HG03066 (cell line): ENCODE data around the gene ZNF532.

Source experiments
- ATAC-seq: cut with Tn5 transposase; IDR thresholded peaks from one replicate; pipeline ENCODE4 v1.9.1; 2021; ENCODE audit warnings: low read depth; ENCODE audit not compliant: unreplicated experiment

The ZNF532 gene

DNA sequence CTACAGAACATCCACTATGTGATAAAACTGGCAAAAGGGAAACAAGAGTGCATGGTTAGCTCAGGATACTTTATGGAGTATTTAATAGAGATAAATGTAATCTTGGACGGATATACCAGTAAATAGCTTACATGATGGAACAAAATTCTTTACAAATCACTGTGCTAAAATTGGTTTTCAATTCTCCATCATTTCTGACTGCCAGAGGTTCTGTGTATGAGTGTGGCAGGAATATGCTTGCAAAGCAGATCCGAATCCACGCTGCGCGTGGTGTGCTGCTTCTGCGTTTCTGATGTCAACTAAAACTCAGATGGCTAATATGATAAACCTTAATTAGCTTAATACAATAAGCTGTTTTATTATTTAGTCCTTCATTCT lies 2.1 kb downstream of the ZNF532 start:
- no peak for ATAC-seq

DNA sequence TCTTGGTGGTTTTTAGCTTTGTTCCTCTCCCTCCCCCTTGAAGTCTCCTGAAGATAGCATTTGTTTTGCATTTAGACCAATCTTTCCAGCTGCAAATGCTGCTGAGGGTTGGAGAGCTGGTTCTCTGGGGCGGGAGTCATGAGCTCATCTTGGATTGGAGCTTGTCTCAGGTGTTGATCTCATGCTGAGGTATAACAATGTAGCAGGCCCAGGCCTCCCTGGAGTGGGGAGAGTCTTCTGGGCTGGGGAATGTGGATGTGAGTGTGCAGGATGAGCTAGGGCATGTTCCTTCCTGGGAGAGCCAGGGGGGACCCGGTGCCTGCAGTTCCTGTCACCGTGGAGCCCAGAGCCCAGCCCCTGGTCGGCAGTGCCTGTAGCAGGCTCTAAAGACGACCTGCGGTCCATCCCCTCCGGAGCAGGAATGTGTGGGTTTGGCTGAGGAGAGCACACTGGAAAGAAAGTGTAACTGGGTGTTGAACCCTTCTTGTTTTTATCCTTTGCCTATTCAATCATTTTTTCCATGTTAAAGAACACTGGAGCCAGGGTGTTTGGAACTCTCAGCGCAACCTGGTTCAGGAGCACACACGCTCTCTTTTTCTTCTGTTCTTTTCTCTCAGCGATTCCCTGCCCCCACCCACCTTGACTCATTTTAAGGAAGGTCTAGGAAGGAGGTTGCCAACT lies 2.7 kb downstream of the ZNF532 start:
- no peak for ATAC-seq

DNA sequence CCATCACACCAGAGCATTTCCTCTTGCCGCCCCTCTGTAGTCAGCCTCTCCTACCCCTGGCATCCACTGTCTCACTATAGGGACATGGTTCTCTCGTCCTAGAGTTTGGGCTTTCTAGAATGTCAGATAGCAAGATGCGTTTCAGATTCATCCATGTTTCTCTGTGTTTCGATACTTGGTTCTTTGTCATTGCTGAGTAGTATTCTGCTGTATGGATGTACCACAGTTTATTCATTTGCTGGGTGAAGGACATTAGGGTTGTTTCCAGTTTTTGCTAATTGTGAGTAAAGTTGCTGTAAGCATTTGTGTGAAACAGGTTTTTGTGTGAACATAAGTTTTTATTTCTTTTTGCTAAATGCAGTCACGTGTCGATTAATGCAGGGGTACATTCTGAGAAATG lies 3.8 kb downstream of the ZNF532 start:
- no peak for ATAC-seq

DNA sequence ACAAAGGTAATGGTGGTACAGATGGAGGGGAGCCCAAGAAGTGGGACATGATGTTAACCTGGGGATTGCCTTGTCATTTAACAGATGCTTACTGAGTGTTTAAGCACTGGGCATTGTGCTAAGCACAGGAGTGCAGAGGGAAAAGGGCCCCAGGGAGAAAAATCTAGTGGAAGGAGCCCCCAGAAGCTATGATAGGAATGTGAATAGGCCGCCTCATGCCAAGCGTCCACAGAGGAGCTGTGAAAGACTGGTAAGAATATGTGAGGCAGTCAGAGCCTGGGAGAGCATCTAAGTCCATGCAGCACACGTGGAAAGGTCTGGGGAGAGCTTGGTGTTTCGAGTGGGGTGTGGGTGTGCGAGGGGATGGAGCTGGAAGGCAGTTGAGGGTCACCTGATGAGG lies 5.5 kb downstream of the ZNF532 start:
- no peak for ATAC-seq

DNA sequence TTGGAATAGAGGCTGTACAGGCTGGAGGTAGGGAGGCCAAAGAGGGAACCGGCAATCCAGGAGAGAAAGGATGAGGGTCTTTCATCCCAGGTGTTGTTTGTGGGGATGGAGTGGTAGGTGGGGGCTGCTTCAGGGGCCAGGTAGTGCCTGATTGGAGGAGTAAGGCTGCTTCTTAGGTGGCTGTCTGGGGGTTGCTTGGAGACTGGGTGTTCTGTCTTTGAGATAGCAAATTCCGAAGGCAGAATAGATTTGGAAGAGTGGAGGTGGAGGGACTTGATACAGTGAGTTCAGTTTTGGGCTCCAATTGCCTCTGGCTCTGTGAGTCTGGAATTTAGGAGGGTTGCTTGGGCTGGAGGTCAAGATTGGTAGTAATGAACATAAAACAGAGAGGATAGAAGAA lies 5.9 kb downstream of the ZNF532 start:
- ATAC-seq = no peak

DNA sequence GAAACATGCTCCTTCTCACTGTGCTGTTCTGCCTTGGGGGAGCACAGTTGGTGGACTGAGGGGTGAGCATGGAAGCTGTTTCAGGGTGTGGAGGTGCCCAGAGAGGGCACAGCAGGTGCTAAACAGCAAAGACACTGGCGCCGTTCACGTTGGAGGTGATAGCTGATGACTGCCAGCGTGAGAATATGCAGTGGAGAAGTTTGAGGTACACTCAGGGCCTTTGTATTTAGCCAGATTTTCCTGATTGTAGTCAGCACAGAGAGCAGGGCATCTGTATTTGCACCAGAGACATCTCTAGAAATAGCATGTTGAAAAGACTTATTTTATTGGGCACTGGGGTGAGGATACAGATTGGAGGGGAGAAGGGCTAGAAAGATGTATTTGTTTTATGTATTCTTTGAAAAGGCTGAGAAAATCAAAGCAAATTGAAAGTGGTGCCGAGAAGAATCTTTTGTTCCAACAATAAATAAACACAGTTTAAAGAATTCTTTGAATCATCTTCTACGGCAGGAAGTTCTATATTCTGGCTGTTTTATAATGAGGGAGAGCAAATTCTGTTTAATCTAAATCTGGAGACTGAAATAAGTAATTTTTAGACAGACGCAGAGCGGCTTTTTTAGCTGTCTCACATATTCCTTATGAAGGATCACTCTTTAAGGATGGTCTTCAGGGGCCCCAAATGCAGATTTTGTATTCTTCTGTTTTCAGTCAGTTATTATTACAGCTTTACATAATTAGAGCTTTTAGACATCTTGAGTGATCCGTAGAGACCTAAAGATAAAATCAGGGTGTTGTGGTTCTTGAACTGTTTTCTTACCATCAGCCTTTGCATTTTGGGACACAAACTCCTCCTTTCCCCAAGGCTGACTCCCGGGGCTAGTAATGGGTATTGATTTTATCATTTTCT lies 7.1 kb downstream of the ZNF532 start:
- ATAC-seq = no peak

DNA sequence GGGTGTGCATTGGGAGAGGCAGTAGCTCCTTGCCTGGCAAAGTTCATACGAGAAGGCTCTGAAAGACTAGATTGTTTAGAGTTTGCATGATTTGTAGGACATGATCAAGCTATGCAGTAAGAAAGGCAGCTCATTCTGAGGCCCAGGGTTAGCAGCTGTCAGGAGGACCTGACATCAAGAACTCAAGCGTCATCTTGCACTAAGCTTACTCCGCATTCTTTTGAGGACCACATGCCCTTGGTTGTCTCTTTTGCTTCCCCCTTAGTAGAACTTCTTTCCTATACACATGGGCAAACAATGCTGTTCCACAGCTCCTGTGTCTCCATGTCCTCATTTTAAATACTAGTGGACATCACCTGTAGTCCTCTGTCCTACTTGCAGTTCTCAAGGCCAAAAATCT lies 14.0 kb downstream of the ZNF532 start:
- no peak for ATAC-seq

DNA sequence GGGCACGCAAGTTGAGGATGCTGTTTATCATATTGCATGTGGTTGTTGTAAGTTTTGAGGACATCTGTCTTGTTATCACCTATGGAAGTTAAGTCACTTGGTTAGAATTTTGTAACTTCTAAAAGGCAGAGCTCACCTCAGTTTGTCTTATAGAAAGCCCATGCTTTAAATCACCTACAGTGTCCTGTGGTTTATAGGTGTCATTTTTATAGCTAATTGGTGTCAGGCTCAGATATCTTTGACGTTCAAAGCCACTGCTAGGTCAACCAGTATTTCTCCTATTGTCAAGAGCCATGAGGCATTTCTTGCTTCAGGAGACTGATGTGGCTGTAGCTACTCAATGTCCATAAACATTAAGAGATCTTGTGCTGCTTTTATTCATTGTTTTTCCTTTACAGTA lies 16.8 kb downstream of the ZNF532 start:
- no peak for ATAC-seq

DNA sequence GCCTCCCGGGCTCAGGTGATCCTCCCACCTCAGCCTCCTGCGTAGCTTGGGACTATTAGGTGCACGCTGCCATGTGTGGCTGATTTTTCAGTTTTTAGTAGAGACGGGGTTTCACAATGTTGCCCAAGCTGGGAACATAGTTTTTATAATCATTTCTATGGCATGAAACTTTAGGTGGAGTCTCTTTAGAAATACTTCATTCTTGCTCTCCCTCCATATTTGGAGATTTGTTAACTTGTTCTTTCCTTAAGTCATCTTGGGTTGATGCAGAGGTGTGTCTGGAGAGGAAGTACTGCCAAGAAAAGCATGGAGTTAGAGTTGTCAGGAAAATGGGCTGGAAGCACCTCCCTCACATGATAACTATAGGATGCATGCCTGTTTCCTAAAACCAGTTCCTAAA lies 17.4 kb downstream of the ZNF532 start:
- ATAC-seq = no peak

DNA sequence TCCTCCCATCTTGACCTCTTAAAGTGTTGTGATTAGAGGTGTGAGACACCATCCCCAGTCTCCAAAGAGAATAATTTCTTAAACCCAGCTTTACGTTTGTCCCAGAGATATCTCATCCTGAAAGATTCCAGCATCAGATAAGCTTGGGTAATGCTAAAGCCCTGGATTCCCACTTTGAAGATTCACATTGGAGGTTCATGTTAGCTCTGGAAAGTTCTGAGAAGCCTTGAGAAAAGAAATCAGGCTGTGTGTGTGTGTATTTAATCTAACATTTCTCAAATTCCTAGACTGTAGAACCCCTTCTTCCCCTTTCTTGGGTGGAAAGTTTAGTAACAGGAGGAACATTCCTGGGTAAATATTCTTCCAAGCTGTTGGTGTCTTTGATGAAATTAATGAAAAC lies 18.0 kb downstream of the ZNF532 start:
- no peak for ATAC-seq

DNA sequence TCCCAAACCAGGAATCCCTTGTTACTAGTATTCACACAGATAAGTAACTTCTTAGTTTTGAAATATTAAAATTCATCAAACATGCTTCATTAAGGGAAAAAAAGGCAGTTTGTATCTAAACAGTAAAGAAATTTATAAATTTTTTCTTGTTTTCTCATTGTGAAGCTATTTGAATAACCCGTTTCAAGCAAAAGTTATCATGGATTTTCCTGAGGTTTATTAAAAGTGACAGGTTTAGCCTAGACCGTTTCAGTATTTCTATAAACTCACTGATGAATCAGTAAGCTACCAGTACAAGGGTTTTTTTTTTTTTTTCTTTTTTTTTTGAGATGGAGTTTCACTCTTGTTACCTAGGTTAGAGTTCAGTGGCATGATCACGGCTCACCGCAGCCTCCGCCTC lies 20.0 kb downstream of the ZNF532 start:
- ATAC-seq = no peak

DNA sequence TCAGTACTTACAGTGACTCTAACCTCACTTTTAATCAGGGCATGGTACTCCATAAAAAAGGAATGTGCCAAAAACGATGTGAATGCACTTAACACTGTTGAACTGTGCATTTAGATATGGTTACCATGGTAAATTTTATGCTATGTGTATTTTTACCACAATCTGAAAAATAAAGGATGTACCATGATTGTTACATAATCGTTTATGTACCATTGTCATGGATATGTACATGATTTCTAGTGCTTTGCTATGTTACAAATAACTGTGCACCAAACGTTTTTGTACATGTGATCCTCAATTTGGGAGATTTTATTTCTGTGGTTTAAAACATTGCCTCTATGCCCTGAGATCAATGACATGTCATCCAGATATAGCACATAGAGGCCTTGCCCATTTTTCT lies 21.8 kb downstream of the ZNF532 start:
- no peak for ATAC-seq

DNA sequence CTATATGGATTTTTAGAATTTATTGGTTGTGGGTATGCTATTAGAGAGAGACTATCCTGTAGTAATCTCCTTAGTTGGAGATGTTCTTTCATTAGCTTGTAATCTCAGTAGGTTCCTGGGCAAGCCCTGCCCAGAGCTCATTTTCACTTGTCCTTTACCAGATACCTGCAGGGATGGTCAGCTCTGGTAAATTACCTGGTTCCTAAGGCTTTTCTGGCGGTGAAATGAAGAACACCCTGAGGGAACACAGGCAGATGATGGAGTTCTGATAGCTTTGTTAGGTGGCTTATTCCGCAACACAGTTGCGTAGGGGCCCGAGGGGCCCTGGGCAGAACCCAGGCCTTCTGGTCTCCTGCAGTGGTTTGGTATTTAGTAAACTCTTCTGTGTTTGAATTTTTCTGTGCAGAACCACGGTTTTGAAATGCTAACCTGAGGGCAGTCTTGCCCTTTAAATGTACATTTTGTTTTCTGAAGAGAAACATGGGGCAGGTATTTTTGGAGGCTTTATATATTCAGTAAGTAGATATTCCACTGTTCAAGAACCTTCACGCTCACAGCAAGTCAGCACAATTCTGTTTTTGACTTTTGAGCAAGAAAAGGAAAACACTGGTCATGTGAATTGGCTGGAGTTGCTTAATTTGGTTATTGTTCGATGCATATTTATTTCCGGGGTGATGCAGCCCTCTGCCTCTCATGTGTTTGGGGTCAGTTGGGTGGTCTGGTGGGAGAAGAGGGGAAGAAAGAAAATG lies 22.4 kb downstream of the ZNF532 start:
- peak; percentile 33 for ATAC-seq

DNA sequence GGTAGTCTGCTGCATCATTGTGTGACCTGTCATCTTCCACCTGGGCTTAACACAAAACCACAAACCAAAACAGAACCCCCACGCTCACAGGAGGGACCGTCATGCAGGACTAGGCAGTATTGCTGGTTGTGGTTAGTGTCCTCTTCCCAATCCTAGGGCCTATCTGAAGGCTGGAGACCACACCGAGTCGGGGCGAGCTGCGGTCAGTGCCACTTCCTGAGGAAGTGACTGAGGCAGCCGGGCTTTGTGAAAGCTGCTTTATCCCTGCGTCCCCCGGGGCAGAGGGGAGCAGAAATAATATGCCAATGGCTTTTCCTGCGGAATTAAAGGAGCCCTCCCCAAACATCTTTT lies 22.9 kb downstream of the ZNF532 start:
- peak; percentile 68 for ATAC-seq

DNA sequence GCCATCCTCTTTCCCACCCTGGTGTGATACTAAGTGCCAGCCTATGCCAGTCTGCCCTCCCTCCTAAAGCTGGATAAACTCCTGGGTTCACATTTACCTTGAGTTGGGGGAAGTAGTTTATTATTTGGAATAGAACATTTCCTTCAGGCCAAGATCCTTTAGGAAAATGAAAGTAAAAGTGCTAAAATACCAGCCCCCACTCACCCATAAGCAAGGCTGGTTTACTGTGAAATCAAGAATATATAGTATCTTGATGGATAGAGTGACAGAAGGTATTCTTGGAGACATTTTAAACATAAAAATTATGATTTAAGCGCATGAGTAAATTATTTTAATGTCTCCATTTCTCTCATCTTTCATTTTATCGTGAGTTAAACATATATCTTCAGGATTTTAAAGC lies 27.1 kb downstream of the ZNF532 start:
- no peak for ATAC-seq

DNA sequence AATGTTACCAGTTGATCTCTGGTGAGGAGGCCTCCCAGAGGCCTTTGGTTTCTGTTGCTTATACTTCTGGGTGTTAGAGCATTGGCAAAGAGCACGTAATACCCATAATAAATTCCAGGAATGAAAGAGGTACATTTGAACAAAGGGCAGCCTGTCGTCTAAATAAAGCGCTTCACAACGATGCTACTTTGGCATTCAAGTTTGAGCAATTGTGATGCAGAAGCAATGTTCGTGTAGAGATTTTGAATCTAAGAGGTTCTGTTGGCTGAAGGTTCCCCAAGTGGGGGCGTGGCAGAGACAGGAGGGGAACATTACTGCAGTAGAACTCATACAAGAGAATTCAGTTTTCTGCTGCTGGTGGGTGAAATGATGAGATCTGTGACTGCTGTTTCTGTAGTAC lies 27.8 kb downstream of the ZNF532 start:
- no peak for ATAC-seq

DNA sequence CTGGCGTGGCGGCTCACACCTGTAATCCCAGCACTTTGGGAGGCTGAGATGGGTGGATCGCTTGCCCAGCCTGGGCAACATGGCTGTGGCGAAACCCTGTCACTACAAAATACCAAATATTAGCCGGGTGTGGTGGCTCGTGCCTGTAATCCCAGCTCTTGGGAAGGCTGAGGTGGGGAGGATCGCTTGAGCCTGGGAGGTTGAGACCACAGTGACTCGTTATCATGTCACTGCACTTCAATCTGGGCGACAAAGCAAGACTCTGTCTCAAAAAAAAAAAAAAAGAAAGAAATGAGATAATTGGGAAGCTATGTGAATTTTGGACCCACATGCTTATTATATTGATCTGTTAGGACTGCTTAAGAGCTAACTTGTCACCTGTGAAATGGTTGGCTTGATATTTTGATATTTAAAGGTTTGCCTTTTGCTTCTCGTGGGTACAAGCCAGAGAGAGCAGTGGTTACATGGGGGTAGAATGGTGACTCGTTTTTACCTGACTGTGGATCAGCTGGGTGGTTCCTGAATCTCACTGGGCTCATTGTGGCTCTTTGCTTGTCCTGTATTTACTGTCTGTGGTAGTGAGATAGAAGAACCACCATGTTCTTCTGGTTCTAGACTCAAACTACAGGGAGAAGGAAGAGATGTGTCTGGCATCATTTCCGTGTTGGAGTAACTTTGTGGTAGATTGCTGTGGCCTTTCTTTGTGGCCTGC lies 28.9 kb downstream of the ZNF532 start:
- ATAC-seq = no peak

DNA sequence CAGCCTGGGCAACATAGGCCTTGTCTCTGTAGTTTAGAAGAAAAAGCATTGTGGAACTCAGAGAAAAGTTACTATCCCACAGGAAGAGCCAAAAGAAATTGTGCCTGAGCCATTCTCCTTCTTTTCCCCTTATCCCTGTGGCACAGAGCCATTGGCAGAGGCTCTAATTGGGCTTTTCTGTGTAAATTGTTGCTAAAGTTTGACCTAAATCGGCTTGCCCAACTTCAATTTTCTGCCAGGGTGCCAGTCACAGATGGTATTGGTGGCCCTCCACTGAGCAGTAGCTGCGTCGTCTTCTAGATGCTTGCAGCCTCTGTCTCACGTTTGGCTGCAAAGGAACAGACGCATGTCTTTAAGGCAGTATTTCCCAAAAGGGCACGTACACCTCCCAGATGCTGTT lies 30.3 kb downstream of the ZNF532 start:
- no peak for ATAC-seq

DNA sequence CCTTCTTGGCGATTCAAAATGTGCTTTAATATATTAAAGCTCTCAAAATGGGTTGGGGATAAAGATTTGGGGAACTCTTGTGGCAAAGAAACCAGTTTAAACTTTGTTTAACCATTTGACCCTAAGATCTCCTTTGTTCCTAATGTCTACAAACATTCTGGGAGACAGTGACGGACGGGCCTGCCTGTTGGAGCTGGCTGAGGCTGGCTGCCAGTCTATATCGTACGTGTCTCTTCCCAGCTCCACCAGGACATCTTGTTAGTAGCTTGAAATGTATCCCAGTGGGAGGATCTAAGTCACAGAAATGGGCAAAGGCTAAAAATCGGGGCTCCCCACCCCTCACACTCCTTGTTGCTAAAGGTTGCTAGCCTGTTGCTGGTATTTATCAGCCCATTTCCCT lies 30.7 kb downstream of the ZNF532 start:
- ATAC-seq = no peak

DNA sequence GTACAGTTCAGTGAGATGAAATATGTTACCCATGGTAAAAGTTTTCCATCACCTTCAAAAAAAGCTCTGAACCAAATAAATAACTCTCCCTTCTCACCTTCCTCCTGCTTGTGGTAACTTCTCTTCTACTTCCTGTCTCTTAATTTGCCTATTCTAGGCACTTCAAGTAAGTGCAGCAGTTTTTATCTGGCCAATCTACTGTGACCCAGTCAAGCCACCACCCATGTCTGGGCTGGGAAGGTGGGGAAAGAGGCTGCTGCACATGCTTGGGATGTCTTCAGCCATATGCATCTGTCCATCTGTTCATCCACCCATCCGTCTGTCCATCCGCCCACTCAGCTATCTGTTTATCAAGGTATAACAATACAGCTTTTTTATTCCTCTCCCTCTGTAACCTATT lies 31.6 kb downstream of the ZNF532 start:
- ATAC-seq = peak; percentile 77
